Suppressor macrophage treated with lipopolysaccharide for 4 hours (primary cell): ENCODE measurements around the gene NUDT3.
"Not testable (repeated sequence)": the region's sequence is repeated elsewhere in the genome, so short reads cannot be mapped to it uniquely, and the experiment has no call there.

ENCODE experiments used
- DNase-seq: peaks from one replicate; pipeline ENCODE4 v3.0.0-alpha.2; 2020

Gene NUDT3

DNA sequence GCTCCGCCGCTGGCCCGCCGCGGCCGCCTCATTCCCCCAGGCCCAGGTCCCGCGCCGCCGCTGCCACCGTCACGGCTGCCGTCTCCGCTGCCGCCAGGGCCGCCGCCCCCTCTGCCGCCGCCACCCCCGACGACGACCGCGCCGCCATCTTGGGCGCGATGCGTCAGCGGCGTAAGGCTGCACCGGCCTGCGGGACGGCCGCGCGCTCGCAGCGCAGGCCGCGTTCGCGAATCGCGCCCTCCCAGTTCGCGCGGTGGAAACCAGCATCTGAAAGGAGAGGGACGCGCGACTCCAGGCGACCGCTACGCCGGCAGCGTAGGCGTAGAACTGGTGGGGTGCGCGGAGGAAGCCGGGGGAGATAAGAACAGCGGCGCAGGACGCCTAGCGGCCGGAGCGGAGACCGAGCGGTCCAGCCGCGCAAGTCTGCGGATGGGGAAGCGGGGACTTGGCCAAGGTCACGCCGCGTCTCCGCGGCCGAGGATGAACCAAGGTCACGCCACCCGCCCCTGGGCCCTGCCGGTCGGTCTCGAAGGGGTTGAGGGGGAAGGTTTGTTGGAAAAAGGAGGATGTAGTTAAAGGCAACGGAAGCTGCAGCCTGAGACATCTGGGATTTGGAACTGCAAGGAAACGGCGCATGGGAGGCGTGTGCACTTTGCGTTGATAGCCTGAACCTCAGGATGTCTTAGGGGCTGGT lies at the start of gene NUDT3:
Gene NUDT3, minus strand, starts transcription at position 173 of the 694 bp plus-strand sequence. CDS start 307 bp downstream, outside the sequence.
- peak; percentile 97 for DNase-seq

DNA sequence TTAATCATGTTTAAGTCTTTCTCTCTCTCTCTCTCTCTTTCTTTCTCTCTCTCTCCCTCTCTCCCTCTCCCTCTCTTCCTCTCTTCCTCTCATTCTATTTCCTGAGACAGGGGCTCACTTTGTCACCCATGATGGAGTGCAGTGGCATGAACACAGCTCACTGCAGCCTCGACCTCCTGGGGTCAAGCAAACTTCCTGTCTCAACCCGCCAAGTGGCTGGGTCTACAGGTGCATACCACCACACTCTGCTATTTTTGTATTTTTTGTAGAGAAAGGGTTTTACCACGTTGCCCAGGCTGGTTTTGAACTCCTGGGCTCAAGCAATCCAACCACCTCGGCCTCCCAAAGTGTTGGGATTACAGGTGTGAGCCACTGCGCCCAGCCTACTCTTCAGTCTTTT lies 49.1 kb upstream of the NUDT3 start:
- no peak for DNase-seq

DNA sequence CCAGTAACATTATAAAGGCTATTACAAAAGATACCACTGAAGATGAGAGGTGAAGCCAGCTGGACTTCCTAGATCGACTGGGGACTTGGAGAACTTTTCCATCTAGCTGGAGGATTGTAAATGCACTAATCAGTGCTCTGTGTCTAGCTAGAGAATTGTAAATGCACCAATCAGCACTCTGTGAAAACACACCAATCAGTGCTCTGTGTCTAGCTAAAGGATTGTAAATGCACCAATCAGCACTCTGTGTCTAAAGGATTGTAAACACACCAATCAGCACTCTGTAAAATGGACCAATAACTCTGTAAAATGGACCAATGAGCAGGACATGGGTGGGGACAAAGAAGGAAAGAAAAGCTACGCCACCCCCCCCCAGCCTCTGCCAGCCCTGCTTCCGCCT lies 47.0 kb upstream of the NUDT3 start:
- no peak for DNase-seq

DNA sequence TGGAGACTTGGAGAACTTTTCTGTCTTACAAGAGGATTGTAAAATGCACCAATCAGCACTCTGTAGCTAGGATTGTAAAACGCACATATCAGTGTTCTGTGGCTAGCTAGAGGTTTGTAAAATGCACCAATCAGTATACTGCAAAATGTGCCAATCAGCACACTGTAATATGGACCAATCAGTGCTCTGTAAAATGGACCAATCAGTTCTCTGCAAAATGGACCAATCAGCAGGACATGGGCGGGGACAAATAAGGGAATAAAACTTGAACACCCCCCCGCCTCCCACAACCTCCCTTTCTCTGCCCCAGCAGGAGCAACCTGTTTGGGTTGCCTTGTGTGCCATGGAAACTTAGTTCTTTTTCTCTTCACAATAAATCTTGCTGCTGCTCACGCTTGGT lies 46.2 kb upstream of the NUDT3 start:
- no peak for DNase-seq

DNA sequence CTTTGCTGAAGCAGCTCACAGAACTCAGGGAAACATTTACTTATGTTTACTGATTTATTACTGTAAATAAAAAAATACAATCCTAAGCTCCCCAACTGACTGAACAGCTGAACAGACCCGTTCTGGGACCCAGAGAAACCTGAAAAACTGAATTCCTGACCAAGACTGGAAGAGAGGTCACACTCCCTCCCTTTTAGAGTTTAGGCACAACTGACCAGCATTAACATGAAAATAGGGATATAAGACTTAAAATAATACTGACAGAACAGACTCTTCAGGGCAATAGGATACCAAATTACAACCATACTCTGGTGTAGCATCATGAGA lies 45.1 kb upstream of the NUDT3 start:
- DNase-seq, result no peak

DNA sequence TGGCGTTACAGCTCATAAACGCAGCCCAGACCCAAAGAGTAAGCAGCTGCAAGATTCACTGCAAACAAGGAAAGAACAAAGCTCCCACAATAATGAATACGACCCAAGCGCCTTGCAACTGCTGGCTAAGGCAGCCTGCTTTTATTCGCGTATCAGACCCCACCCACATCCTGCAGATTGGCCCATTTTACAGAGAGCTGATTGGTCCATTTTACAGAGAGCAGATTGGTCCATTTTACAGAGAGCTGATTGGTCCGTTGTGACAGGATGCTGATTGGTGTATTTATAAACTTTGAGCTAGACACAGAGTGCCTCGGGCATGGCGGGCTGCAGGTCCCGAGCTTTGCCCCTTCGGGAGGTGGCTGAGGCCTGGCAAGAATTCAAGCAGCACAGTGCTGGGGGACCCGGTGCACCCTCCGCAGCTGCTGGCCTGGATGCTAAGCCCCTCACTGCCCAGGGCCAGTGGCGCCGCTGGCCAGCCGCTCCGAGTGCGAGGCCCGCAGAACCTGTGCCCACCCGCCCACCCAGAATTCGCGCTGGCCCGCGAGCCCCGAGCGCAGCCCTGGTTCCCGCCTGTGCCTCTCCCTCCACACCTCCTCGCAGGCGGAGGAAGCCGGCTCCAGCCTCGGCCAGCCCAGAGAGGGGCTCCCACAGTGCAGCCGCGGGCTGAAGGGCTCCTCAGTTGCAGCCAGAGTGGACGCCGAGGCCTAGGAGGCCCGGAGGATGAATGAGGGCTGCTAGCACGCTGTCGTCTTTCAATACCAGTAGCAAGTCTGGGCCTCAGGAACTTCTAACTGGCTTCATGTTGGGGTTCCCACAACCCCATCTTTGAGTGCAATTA lies 44.6 kb upstream of the NUDT3 start:
- DNase-seq, result no peak

DNA sequence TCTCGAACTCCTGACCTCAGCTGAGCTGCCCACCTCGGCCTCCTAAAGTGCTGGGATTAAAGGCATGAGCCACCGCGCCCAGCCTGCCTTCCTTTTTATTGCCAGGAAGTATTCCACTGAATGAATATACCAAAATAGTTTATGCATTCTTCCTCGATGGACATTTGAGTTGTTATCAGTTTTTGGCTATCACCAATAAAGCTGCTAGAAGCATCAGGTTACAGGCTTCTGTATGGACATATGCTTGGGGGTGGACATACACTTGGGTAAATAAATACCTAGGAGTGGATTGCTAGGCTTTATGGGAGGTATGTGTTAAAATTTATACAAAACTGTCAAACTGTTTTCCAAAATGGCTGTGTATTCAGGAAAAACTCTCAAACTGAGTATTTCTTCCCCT lies 43.4 kb upstream of the NUDT3 start:
- no peak for DNase-seq

DNA sequence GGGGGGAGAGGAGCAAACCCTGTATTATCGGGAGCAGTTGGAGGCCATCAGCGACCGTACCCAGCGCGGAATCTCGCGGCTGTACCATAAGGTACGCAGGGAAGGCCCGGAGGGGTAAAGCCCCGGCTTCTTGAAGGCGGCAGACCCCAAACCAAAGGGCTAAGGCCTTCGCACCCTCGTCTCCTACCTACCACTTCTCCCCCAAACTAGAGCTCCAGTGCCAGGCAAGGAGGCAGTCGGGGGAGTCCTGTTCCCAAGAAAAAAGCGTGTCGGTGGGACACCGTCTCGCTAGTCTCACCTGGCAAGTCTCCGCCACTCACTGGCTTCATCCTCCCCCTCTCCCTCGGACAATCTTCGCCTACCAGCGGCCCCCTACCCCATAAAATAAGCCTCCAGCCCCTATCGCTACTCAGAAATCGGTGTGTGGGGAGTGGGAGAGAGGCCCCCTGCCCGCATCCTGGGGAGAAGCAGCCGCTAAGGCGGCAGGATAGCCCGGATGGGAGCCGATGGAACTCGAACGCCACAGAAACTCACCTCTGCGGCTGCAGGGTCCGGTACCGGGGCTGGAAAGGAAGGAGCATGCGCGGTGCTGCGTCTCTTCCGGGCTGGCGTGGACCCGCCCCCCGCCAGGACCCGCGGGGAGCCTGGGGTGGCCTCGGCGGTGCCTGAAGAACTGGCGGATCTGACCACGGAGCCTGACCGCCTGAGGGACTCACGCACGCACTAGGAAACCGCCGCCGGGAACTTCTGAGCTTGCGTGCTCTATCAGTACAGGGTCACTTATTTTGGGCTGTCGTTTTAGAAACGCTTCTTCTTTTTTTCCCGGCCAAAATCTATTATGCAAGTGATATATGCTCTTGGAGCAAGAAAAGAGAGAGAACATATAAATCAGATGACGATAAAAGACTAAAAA lies 33.3 kb upstream of the NUDT3 start, which contains the start of gene RPS10:
Gene RPS10, minus strand, starts transcription at position 572 of the 913 bp plus-strand sequence. CDS start 848 bp downstream, outside the sequence.
- peak; percentile 98 for DNase-seq

DNA sequence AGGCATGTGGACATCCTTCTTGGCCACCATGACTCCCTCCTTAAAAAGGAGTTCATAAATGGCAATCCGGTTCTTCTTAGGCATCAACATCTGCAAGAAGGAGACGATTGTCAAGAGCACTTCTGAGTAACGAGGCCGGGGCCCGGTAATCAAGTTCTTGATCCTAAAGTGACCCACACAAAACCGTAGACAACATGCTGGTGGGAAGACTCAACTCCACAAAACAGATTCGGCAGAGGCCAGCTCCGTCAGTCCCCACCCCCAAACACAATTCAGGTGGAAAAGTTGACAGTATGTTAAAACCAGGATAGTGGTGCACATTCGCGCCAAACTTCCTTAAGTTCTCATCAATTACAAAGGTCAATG lies 32.6 kb upstream of the NUDT3 start:
- DNase-seq, result peak; percentile 15

DNA sequence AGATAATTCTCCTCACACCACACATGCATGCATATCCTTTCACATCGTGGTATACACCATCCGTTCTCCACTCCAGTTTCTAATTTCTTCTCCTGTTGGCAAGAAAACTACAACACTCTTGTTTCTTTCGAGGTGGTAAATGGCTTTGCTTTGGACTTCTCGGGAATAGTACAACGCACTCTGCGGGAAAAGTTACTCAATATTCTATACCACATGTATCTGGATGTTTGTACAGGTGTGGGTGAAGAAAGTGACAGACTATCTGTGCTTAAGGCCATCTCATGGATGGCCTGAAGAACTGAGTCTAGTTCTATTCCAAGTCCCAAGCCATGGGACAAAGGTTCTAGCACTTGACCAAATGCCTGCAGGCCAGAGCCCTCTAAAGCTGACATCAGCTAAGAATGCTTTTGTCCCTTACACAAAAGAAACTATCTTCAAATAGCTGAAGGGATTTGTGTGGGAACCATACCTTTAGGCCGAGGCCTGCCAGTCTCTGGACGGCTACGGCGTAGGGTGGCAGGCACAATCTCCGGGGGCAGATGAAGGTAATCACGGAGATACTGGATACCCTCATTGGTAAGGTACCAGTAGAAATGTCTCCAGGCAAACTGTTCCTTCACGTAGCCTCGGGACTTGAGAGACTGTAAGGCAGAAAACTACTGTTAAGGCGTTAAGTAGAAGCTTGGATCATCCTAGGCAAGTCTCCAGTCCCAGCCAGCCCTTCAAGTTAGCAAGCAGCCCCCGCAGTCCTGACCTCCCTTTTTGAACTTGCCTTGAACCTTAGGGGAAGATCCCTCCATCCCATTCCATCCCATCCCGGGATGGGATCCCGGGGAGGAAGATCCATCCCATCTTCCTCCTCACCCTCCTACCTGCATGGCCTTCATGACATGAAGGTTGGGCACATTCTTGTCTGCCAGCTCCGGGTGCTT lies 32.0 kb upstream of the NUDT3 start:
- DNase-seq, result no peak

DNA sequence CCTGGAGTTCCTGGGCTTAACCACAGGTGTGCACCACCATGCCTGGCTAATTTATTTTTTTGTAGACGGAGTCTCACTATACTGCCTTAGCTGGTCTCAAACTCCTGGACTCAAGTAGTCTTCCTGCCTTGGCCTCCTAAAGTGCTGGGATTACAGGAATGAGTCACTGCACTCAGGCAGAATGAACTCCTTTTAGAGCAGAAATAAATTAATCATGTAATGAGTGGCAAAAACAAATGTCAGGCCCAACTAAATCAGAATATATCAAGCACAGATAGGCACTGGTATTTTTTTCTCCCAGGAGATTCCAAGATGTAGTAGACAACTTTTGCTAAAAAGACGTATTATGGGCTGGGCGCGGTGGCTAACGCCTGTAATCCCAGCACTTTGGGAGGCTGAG lies 30.8 kb upstream of the NUDT3 start:
- DNase-seq, result no peak

DNA sequence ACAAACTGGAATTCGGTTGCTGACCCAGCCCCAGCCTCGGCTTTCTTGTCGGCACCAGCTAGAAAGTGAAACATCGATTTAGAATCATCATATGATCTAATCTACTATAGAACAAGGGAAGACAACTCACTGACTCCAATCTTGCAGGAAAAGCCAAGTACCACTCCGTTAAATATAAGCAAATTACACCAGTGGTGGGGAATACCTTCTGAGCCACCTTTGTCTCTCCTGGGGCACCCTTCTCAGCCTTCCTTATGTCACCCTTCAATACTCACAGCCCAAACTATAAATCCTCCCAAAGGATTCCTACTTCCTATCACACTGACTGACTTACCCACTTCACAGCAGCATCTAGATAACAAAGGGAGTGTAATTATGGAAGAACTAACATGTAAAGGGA lies 25.9 kb upstream of the NUDT3 start:
- no peak for DNase-seq

DNA sequence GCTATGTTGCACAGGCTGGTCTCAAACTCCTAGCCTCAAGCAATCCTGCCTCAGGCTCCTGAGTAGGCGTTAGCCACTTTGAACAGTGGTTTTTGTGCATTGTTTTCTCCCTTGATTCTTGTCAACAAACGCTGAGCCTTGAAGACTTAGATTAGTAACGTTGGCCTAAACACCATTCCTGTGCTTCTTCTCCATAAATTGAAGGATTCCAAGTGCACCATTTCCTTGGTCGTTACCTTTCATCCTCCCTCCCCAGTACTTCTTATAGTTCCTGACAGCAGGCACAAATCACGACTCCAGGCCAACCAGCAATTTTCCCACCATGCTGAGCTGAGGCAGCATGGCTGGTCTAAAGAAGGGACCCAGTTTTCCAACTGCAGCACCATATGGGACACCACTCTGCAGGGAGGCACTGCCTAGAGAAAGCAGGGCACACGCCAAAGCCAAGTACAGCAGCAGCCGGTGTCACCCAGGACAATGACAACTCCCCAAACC lies 24.5 kb upstream of the NUDT3 start:
- no peak for DNase-seq

DNA sequence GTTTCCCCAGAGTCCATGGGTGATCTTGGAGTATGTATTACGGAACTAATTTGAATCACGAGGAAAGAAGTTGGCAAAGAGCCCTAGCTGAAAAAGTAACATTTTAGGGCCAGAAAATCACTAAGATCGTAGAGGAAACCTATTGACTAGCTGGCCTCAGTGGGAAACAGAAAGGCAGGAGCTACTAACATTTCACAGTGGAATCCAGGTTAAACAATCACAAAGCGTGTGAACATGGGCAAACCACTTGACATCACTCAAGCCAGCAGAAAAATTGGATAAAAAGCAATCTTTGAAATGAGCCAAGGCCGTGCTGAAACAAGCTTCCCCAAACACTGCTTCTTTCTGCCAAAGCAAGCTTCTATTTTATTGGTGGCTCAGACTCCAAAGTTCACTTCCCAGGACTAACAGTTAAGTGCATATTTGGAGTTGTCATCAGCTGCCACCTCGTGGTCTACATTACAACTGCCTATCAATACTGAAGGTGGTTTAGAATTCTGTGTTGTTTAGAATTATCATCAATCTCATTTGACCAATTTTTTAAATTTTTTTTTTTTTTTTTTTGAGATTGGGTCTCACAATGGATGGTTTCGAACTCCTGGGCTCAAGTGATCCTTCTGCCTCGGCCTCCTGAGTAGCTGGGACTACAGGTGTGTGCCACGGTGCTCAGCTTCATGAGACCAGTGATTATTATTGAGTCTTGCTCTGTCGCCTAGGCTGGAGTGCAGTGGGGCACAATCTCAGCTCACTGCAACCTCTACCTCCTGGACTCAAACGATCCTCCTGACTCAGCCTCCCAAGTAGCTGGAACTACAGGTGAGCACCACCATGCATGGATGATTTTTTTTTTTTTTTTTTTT lies 22.8 kb upstream of the NUDT3 start:
- peak; percentile 79 for DNase-seq

DNA sequence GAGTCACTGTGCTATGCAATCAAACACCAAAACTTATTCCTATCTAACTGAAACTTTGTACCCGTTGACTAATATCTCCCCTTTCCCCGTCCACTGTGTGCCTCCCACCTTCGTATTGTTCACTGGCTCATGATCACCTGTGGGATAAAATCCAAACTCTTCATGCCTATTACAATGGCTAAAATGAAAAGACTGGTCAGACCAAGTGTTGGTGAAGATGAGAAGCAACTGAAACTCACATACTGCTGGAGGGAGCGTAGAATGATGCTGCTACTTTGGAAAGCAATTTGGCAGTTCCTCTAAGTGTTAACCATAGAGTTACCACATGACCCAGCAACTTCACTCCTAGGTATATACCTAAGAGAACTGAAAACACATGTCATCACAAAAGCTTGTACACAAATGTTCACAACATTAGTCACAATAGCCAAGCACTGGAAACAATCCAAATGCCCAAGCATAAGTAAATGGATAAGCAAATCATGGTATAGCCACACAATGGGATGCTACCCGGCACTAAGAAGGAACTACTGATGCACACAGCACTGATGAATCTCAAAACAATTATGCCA lies 20.3 kb upstream of the NUDT3 start:
- no peak for DNase-seq

DNA sequence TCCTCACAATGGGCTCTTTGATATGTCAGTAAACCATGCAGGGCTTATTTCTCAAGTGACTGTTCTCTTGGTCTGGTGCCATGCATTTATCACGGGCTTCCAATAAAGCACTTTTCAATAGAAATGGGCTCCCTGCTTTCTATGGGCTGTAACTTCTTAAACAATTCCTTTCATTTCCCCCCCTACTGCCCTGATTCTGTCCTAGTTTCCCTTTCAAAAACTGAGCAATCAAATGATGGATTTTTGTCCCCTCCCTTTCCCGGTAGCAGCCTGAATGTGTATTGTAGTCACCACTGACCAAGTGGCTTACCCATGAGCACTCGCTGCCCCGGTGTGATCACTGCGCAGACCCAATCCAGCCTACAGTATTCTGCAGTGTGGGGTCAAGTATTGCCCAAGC lies 19.5 kb upstream of the NUDT3 start:
- DNase-seq, result no peak

DNA sequence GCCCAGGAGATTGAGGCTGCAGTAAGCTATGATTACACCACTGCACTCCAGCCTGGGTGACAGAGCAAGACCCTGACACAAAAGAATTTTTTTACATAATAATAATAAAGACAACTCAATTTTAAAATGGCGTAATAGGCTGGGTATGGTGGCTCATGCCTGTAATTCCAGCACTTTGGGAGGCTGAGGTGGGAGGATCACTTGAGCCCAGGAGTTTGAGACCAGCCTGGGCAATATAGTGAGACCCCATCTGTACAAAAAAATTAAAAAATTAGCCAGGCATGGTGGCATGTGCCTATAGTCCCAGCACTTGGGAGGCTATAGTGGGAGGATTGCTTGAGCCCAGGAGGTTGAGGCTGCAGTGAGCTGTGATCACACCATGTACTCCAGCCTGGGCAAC lies 15.4 kb upstream of the NUDT3 start:
- not testable (repeated sequence) for DNase-seq

DNA sequence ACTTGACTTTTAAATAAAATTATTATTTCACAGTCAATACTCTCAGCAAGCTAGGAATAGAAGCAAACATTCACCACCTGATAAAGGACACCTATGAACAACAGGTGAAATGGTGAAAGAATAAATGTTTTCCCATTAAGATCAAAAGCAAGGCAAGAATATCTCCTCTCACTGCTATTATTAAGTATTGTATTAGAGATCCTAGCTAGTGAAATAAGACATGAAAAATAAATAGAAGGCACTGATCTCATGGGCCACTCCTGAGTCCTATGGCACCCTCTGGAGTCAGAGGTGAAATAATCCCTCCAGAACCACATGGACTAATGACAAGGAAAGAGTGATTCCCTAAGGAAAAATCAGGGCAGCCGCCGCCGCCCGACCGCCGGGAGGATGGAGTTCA lies 4.0 kb upstream of the NUDT3 start:
- no peak for DNase-seq

DNA sequence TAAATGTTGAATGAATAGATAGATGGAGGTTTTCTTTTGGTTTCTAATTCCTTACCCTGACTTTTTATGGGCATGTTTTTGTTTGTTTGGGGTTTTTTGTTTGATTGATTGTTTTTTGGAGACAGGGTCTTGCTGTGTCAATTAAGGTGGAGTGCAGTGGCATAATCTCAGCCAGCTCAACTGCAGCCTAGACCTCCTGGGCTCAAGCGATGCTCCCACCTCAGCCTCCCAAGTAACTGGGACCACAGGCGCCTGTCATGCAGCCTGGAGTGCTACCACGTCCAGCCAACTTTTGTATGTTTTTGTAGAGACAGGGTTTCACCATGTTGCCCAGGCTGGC lies 1.5 kb upstream of the NUDT3 start:
- DNase-seq, result no peak

DNA sequence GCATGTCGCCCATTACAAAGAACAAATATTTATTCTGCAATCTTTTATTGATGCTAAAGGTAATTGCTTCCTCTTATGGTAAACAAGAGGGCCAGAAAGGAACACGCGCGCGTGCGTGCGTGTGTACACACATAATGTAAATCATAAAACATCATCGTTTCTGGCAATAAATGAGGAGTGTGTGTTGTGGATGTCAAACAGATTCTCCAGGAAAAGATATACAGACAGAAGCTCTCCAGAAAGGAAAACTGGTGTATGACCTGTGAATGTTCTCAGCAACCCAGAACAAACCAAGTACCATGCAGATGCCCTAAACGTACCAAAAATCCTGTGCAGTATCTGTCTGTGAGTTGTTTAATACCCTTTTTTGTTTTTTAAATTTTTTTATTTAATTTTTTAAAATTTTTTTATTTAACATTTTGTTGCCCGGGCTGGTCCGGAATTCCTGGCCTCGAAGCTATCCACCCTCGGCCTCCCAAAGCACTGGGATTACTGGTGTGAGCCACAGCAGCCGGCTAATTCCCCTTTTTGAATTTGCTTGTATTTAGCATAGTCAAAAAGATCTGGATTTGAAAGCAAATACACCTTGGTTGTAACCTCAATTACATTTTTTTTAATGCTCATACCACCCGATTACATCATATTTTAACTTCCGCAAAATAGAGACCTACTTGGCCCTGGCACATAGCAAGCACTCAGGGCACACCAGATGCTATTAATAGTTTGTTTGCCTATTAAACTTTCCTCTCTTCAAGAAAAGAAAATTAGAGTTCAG lies 909 bp upstream of the NUDT3 start:
- DNase-seq, result peak; percentile 49
